ENCODE results near the gene GAR1.
A peak's percentile ranks its signal among the peaks of the same experiment; 100 is the strongest.
"Not testable (repeated sequence)": the region's sequence is repeated elsewhere in the genome, so short reads cannot be mapped to it uniquely, and the experiment has no call there.

GAR1 gene

GRCh38 chr4:109815151-109816081, at the start of gene GAR1:
Gene GAR1 (plus strand): TSS chr4:109815762. CDS start chr4:109816165, 403 bp downstream.
- peak; percentile 97 for DNase-seq (ENCODE audit: low spot score)

- DNase-seq (ENCODE audit: low spot score), result not testable (repeated sequence)
Observed at GRCh38 chr4:109782092-109782491, 33.5 kb upstream of the GAR1 start.

- DNase-seq (ENCODE audit: low spot score), result no peak
Observed at GRCh38 chr4:109786846-109787245, 28.7 kb upstream of the GAR1 start.

GRCh38 chr4:109787807-109788206, 27.8 kb upstream of the GAR1 start:
- no peak for DNase-seq (ENCODE audit: low spot score)

- no peak for DNase-seq (ENCODE audit: low spot score)
Observed at GRCh38 chr4:109795059-109795458, 20.5 kb upstream of the GAR1 start.

GRCh38 chr4:109798866-109799265, 16.7 kb upstream of the GAR1 start:
- peak; percentile 26 for DNase-seq (ENCODE audit: low spot score)

- no peak for DNase-seq (ENCODE audit: low spot score)
Observed at GRCh38 chr4:109801099-109801789, 14.3 kb upstream of the GAR1 start.

- DNase-seq (ENCODE audit: low spot score), result no peak
Observed at GRCh38 chr4:109801895-109802319, 13.7 kb upstream of the GAR1 start, which contains the start of gene CFI. Gene CFI (minus strand): TSS chr4:109801999. CDS start chr4:109801971, 28 bp downstream.

- peak; percentile 71 for DNase-seq (ENCODE audit: low spot score)
Observed at GRCh38 chr4:109803924-109804571, 11.5 kb upstream of the GAR1 start.

- no peak for DNase-seq (ENCODE audit: low spot score)
Observed at GRCh38 chr4:109809655-109810054, 5.9 kb upstream of the GAR1 start.

- no peak for DNase-seq (ENCODE audit: low spot score)
Observed at GRCh38 chr4:109810552-109811387, 4.8 kb upstream of the GAR1 start.

GRCh38 chr4:109811707-109812106, 3.9 kb upstream of the GAR1 start:
- DNase-seq (ENCODE audit: low spot score), result no peak

- DNase-seq (ENCODE audit: low spot score), result no peak
Observed at GRCh38 chr4:109816082-109816442, 500 bp downstream of the GAR1 start.

GRCh38 chr4:109816894-109817293, 1.3 kb downstream of the GAR1 start:
- no peak for DNase-seq (ENCODE audit: low spot score)

GRCh38 chr4:109818268-109818667, 2.7 kb downstream of the GAR1 start:
- DNase-seq (ENCODE audit: low spot score), result no peak

- no peak for DNase-seq (ENCODE audit: low spot score)
Observed at GRCh38 chr4:109820563-109820962, 5.0 kb downstream of the GAR1 start.

GRCh38 chr4:109821185-109821584, 5.6 kb downstream of the GAR1 start:
- no peak for DNase-seq (ENCODE audit: low spot score)

GRCh38 chr4:109826719-109827118, 11.2 kb downstream of the GAR1 start:
- DNase-seq (ENCODE audit: low spot score), result peak; percentile 53

GRCh38 chr4:109827672-109828071, 12.1 kb downstream of the GAR1 start, which contains the start of gene RRH:
Gene RRH (plus strand): TSS chr4:109827972. CDS start chr4:109828028, 56 bp downstream.
- no peak for DNase-seq (ENCODE audit: low spot score)

- no peak for DNase-seq (ENCODE audit: low spot score)
Observed at GRCh38 chr4:109833756-109834155, 18.2 kb downstream of the GAR1 start.

- peak; percentile 26 for DNase-seq (ENCODE audit: low spot score)
Observed at GRCh38 chr4:109836985-109837384, 21.4 kb downstream of the GAR1 start.
